Uterus (tissue), 4 donors: ENCODE results near the gene FYCO1. TPM values are rescaled to one million over a fixed set of nuclear protein-coding genes. Genes with fewer than 3 reads are reported as not detected.
A peak's percentile ranks its signal among the peaks of the same experiment; 100 is the strongest.
"Not testable (repeated sequence)": the region's sequence is repeated elsewhere in the genome, so short reads cannot be mapped to it uniquely, and the experiment has no call there.

Source experiments
- DNase-seq, 2 donors: peaks; one replicate each; pipeline ENCODE4 v3.0.0-alpha.2; 2019 to 2020
- H3K27ac ChIP-seq, 2 donors: fragments of 200-600 bp; sonication (generic); 1 replicate in 1 of 2; 2 replicates in 1 of 2; pipeline ENCODE4 v1.5.1; 2016 to 2018
- H3K27me3 ChIP-seq, 2 donors: fragments of 200-600 bp; sonication (generic); one replicate each; pipeline ENCODE4 v1.5.1; 2018 to 2019; ENCODE audit warnings: control low read depth in 1 of 2
- H3K36me3 ChIP-seq, 2 donors: fragments of 200-600 bp; sonication (generic); one replicate each; pipeline ENCODE4 v1.5.1; 2019; ENCODE audit warnings: control low read depth in 1 of 2
- H3K4me1 ChIP-seq, 2 donors: fragments of 200-600 bp; sonication (generic); one replicate each; pipeline ENCODE4 v1.5.1; 2018 to 2019; ENCODE audit warnings: control low read depth in 1 of 2
- H3K4me3 ChIP-seq, 2 donors: fragments of 200-600 bp; sonication (generic); 1 replicate in 1 of 2; 2 replicates in 1 of 2; pipeline ENCODE4 v1.5.1; 2018 to 2019; ENCODE audit warnings: mild to moderate bottlenecking in 1 of 2
- H3K9me3 ChIP-seq, 2 donors: fragments of 200-600 bp; sonication (generic); one replicate each; pipeline ENCODE4 v1.5.1; 2019; ENCODE audit warnings: control low read depth in 1 of 2
- CTCF ChIP-seq, 4 experiments: fragments of 200-600 bp in 2 of 4; fragments of 450-650 bp in 2 of 4; sonication (generic) in 2 of 4; IDR thresholded peaks; one replicate each; pipeline ENCODE4 v1.5.1; 2016 to 2019; ENCODE audit warnings: antibody characterized with exemption in 4 of 4, mild to moderate bottlenecking in 2 of 4, moderate library complexity in 1 of 4
- POLR2A ChIP-seq, 2 donors: fragments of 450-650 bp; IDR thresholded peaks; one replicate each; pipeline ENCODE4 v1.6.1; 2016; ENCODE audit warnings: antibody characterized with exemption in 2 of 2, mild to moderate bottlenecking in 1 of 2, moderate library complexity in 1 of 2
- intact Hi-C: fragments of 100-400 bp; cut with DNase I; formaldehyde crosslinking; loops from one replicate; pipeline ENCODE4 v1.15.1; 2023; ENCODE audit warnings: low total_unique reads
- total RNA-seq, 4 donors: library from RNA; depleted of rRNA in 3 of 4; stranded (reverse); fragments of >200 nt in 3 of 4; gene quantifications; one replicate each; pipeline versions ENCODE4 v1.1.0 to v1.2.4, GENCODE V29; 2014 to 2023
- donor health status: DM: yes; HTN: yes; CAD: no.

The FYCO1 gene
- total RNA-seq, 4 donors from 2014 or later = 16.5 to 74.4 (median 27.8) TPM

- DNase-seq = no peak
- Histone ChIP-seq H3K4me1 (peaks cover 0 to under 1% of the 10 kb centered on the region in 2 donors), H3K4me3 (no peak overlapping the region), H3K27ac (no peak overlapping the region), H3K36me3 (no peaks in the 10 kb centered on the region), H3K27me3 (no peaks in the 10 kb centered on the region), H3K9me3 (no peaks in the 10 kb centered on the region)
- intact Hi-C loops = no loop called here
- TF ChIP-seq CTCF (IDR thresholded peaks at IDR 0.05) (no peak), POLR2A (IDR thresholded peaks at IDR 0.05) (no peak)
Observed at GRCh38 chr3:46001178-46001577, 5.6 kb upstream of the FYCO1 start.

GRCh38 chr3:45997942-45998341 lies 2.3 kb upstream of the FYCO1 start:
- no peak overlapping the region for H3K4me3 ChIP-seq
- peaks cover 0 to 7% of the 10 kb centered on the region in 2 donors for H3K4me1 ChIP-seq
- no peak overlapping the region for H3K27ac ChIP-seq
- intact Hi-C loops = no loop called here
- H3K27me3 ChIP-seq = no peaks in the 10 kb centered on the region
- TF ChIP-seq CTCF (IDR thresholded peaks at IDR 0.05) (no peak), POLR2A (IDR thresholded peaks at IDR 0.05) (no peak)
- H3K9me3 ChIP-seq = no peaks in the 10 kb centered on the region
- no peaks in the 10 kb centered on the region for H3K36me3 ChIP-seq
- DNase-seq = no peak

- H3K27ac ChIP-seq, DNase-seq, intact Hi-C loops, H3K9me3 ChIP-seq, H3K27me3 ChIP-seq, H3K4me3 ChIP-seq, H3K36me3 ChIP-seq: not testable (repeated sequence)
- H3K4me1 ChIP-seq = peaks cover 0 to 11% of the 10 kb centered on the region in 2 donors
Observed at GRCh38 chr3:45997499-45997898, 1.9 kb upstream of the FYCO1 start.

DNA sequence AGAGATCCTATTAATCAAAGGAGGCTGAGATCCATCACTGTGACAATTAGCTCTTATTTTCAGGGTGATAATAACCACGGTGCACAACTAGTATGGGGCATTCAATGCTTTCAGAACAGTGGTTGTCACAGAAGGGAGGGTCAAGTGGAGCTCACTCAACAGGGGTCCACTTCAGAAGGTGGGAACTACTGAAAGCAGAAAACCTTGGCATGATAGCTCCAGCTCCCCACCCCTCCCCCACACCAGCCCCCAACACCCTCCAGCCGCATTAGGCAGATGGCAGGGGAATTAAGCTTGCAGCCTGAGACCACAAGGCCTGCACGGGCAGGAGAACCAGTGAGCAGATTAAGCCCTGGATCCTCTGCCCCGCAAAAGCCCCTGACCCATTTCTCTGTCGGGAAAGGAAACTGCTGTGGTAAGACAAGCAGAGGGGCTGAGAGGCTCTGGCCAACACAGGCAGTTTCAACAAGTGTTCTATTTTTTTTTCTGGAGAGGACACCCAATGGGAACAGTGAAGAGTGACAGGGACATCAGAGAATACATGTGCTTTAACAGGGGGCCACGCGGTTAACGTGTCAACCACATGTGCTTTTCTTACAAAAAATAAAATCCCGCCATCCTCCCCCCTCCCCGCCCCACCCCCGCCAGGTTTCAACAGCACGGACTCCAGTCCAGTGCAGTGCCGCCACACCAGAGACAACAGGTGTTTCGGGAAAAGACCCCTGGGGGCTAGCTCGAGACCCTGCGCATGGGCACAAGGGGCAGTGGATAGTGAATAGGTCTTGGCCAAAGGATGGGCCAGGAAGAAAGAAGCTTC lies 997 bp downstream of the FYCO1 start:
- intact Hi-C loops = no loop called here
- H3K36me3 ChIP-seq = no peaks in the 10 kb centered on the region
- H3K4me3 ChIP-seq = peak overlapping the region; percentile 89 to 92
- TF ChIP-seq POLR2A (IDR thresholded peaks at IDR 0.05) (no peak), CTCF (IDR thresholded peaks at IDR 0.05) (no peak)
- peaks cover 3 to 17% of the 10 kb centered on the region in 2 donors for H3K4me1 ChIP-seq
- peak overlapping the region; percentile 94 to 98 for H3K27ac ChIP-seq
- DNase-seq = peak in 1 of 2 donors; percentile 38
- no peaks in the 10 kb centered on the region for H3K9me3 ChIP-seq
- H3K27me3 ChIP-seq = no peaks in the 10 kb centered on the region

- H3K27me3 ChIP-seq = no peaks in the 10 kb centered on the region
- no peak overlapping the region for H3K4me3 ChIP-seq
- TF ChIP-seq CTCF (IDR thresholded peaks at IDR 0.05) (no peak), POLR2A (IDR thresholded peaks at IDR 0.05) (no peak)
- no peak for DNase-seq
- H3K36me3 ChIP-seq = no peaks in the 10 kb centered on the region
- H3K27ac ChIP-seq = peak overlapping the region; percentile 94 to 98
- peaks cover 14 to 25% of the 10 kb centered on the region in 2 donors for H3K4me1 ChIP-seq
- intact Hi-C loops = no loop called here
- no peaks in the 10 kb centered on the region for H3K9me3 ChIP-seq
Observed at GRCh38 chr3:45993421-45994027, 2.1 kb downstream of the FYCO1 start.
